Esophagus squamous epithelium (tissue), 4 donors: Measurements from ENCODE around the gene SETMAR.

Source experiments
- CTCF ChIP-seq, 6 experiments: fragments of 450-650 bp in 4 of 6; fragments of 200-600 bp in 2 of 6; sonication (generic) in 2 of 6; IDR thresholded peaks; one replicate each; pipeline ENCODE4 v1.5.1; 2016 to 2019; ENCODE audit warnings: antibody characterized with exemption in 6 of 6, mild to moderate bottlenecking in 4 of 6, moderate library complexity in 4 of 6
- POLR2A ChIP-seq, 4 donors: fragments of 450-650 bp; IDR thresholded peaks; one replicate each; pipeline ENCODE4 v1.6.1; 2017; ENCODE audit warnings: antibody characterized with exemption in 4 of 4, mild to moderate bottlenecking in 4 of 4, moderate library complexity in 3 of 4

- TF ChIP-seq CTCF (IDR thresholded peaks at IDR 0.05) (no peak), POLR2A (IDR thresholded peaks at IDR 0.05) (no peak)
Measured at GRCh38 chr3:4322635-4323034, 19.5 kb downstream of the SETMAR start.
